Dermis lymphatic vessel endothelial cell (primary cell): ENCODE results near the gene CNKSR1. TPM values are rescaled to one million over a fixed set of nuclear protein-coding genes. Genes with fewer than 3 reads are reported as not detected.

Source experiments
- total RNA-seq: library from RNA; depleted of rRNA; stranded (reverse); fragments of >200 nt; gene quantifications from 2 replicates; pipeline ENCODE4 v1.2.1, GENCODE V29; 2014

CNKSR1 gene
- not detected in 2 replicates for total RNA-seq

GRCh38 chr1:26177182-26177684, at the start of gene CNKSR1:
TSS of gene CNKSR1 (plus strand) at chr1:26177491. CDS start at chr1:26177548, 57 bp downstream.

GRCh38 chr1:26158908-26159742, 18.2 kb upstream of the CNKSR1 start, which contains the start of gene FAM110D:
TSS of gene FAM110D (plus strand) at chr1:26159079. CDS start at chr1:26161292, 2,213 bp downstream.

GRCh38 chr1:26168410-26169197, 8.7 kb upstream of the CNKSR1 start, which contains the start of gene C1orf232:
TSS of gene C1orf232 (minus strand) at chr1:26168963. CDS start at chr1:26168499, 464 bp downstream.

GRCh38 chr1:26169669-26170471, 7.4 kb upstream of the CNKSR1 start, which contains the start of gene ZNF593:
TSS of gene ZNF593 (plus strand) at chr1:26169908. CDS start at chr1:26169984, 76 bp downstream.

GRCh38 chr1:26171084-26172072, 5.9 kb upstream of the CNKSR1 start, which contains the start of gene ZNF593OS:
TSS of gene ZNF593OS (minus strand) at chr1:26171832. CDS start at chr1:26171661, 171 bp downstream.

GRCh38 chr1:26190373-26190987, 13.2 kb downstream of the CNKSR1 start, which contains the start of gene CATSPER4:
TSS of gene CATSPER4 (plus strand) at chr1:26190602. CDS start at chr1:26190628, 26 bp downstream.

GRCh38 chr1:26233903-26234643, 56.8 kb downstream of the CNKSR1 start, which contains the start of gene CEP85:
TSS of gene CEP85 (plus strand) at chr1:26234200. CDS start at chr1:26239784, 5,584 bp downstream.

Other genes with a start within 250 kb of the CNKSR1 start
- 8.3 and 13.9 TPM in 2 replicates for gene PAFAH2, start 179.4 kb upstream of the CNKSR1 start, total RNA-seq
- not detected in 2 replicates for gene EXTL1, start 155.7 kb upstream of the CNKSR1 start, total RNA-seq
- not detected in 2 replicates for gene SLC30A2, start 131.4 kb upstream of the CNKSR1 start, total RNA-seq
- under 0.01 TPM in 1 of 2 replicates, not detected in the other for gene TRIM63, start 109.9 kb upstream of the CNKSR1 start, total RNA-seq
- gene PDIK1L, start 65.7 kb upstream of the CNKSR1 start, total RNA-seq = 5.9 and 7.4 TPM in 2 replicates
- gene FAM110D, start 18.4 kb upstream of the CNKSR1 start, total RNA-seq = 5.5 and 6.3 TPM in 2 replicates
- not detected in 2 replicates for gene C1orf232, start 8.5 kb upstream of the CNKSR1 start, total RNA-seq
- gene ZNF593, start 7.6 kb upstream of the CNKSR1 start, total RNA-seq = 17.2 and 21.5 TPM in 2 replicates
- gene ZNF593OS, start 5.7 kb upstream of the CNKSR1 start, total RNA-seq = 0.11 TPM in 1 of 2 replicates, not detected in the other
- not detected in 2 replicates for gene CATSPER4, start 13.1 kb downstream of the CNKSR1 start, total RNA-seq
- gene CEP85, start 56.7 kb downstream of the CNKSR1 start, total RNA-seq = 4.4 and 4.9 TPM in 2 replicates
- gene SH3BGRL3, start 102.6 kb downstream of the CNKSR1 start, total RNA-seq = 12.2 and 18.2 TPM in 2 replicates
- 1.2 and 1.7 TPM in 2 replicates for gene UBXN11, start 129.1 kb downstream of the CNKSR1 start, total RNA-seq
- gene CD52, start 140.5 kb downstream of the CNKSR1 start, total RNA-seq = not detected in 2 replicates
- gene CRYBG2, start 176.6 kb downstream of the CNKSR1 start, total RNA-seq = 0.26 and 0.33 TPM in 2 replicates
- not detected in 2 replicates for gene ZNF683, start 195.3 kb downstream of the CNKSR1 start, total RNA-seq
- not detected in 2 replicates for gene LIN28A, start 233.3 kb downstream of the CNKSR1 start, total RNA-seq